Neural cell (in vitro differentiated cells): Measurements from ENCODE around the gene LRRC19. TPM values are rescaled to one million over a fixed set of nuclear protein-coding genes. Genes with fewer than 3 reads are reported as not detected.

Experiments used
- H2AFZ ChIP-seq: fragments of 200-600, 300-800 bp; sonication (generic), shearing (Covaris generic); 2 replicates; pipeline ENCODE4 v1.6.0; 2014; ENCODE audit warnings: low read depth, mild to moderate bottlenecking, antibody characterized with exemption, low read length, moderate library complexity
- H3F3A ChIP-seq: fragments of 200-600 bp; shearing (Covaris generic); 2 replicates; pipeline ENCODE4 v1.6.1; 2016; ENCODE audit warnings: mild to moderate bottlenecking, moderate library complexity, mixed read lengths, antibody characterized with exemption, low read length; ENCODE audit not compliant: insufficient read depth, poor library complexity, severe bottlenecking
- H3K27ac ChIP-seq: fragments of 200-600, 300-800 bp; sonication (generic), shearing (Covaris generic); 2 replicates; pipeline ENCODE4 v1.5.1; 2014; ENCODE audit warnings: mild to moderate bottlenecking, low read length, moderate library complexity
- H3K27me3 ChIP-seq: fragments of 300-800, 200-600 bp; sonication (generic), shearing (Covaris generic); 2 replicates; pipeline ENCODE4 v1.6.0; 2014; ENCODE audit warnings: mild to moderate bottlenecking, low read depth, low read length, moderate library complexity; ENCODE audit not compliant: insufficient read depth
- H3K36me3 ChIP-seq: fragments of 300-800, 200-600 bp; sonication (generic), shearing (Covaris generic); 2 replicates; pipeline ENCODE4 v1.5.1; 2014; ENCODE audit warnings: mild to moderate bottlenecking, antibody characterized with exemption, low read length, moderate library complexity; ENCODE audit not compliant: insufficient read depth
- H3K4me2 ChIP-seq: fragments of 300-800, 200-600 bp; sonication (generic), shearing (Covaris generic); 2 replicates; pipeline ENCODE4 v1.6.0; 2014; ENCODE audit warnings: mild to moderate bottlenecking, low read length
- H3K4me3 ChIP-seq: fragments of 300-800, 200-600 bp; sonication (generic), shearing (Covaris generic); 2 replicates; pipeline ENCODE4 v1.5.1; 2014; ENCODE audit warnings: mild to moderate bottlenecking, low read length, moderate library complexity
- H3K79me2 ChIP-seq: fragments of 200-600 bp; shearing (Covaris generic); replicated peaks from 2 replicates; pipeline ENCODE4 v1.6.0; 2014; ENCODE audit warnings: mild to moderate bottlenecking, low read length, moderate library complexity; ENCODE audit not compliant: insufficient read depth
- H3K9ac ChIP-seq: fragments of 300-800, 200-600 bp; sonication (generic), shearing (Covaris generic); 2 replicates; pipeline ENCODE4 v1.6.1; 2016; ENCODE audit warnings: mild to moderate bottlenecking, low read length, mixed read lengths
- H3K9me2 ChIP-seq: fragments of 200-600 bp; shearing (Covaris generic); 2 replicates; pipeline ENCODE4 v1.6.1; 2016; ENCODE audit warnings: mild to moderate bottlenecking, low read length, mixed read lengths; ENCODE audit not compliant: insufficient read depth
- H3K9me3 ChIP-seq: fragments of 200-600, 300-800 bp; sonication (generic), shearing (Covaris generic); 2 replicates; pipeline ENCODE4 v1.6.1; 2016; ENCODE audit warnings: mild to moderate bottlenecking, mixed run types, low read length, moderate library complexity, mixed read lengths
- H4K20me1 ChIP-seq: fragments of 200-600 bp; shearing (Covaris generic); 2 replicates; pipeline ENCODE4 v1.6.1; 2016; ENCODE audit warnings: mild to moderate bottlenecking, mixed run types; ENCODE audit not compliant: insufficient read depth
- EP300 ChIP-seq: fragments of 450-650 bp; conservative IDR thresholded peaks from 2 replicates; pipeline ENCODE4 v1.6.1; 2014; ENCODE audit warnings: antibody characterized with exemption, mild to moderate bottlenecking, moderate library complexity; ENCODE audit not compliant: poor library complexity, severe bottlenecking
- EZH2 ChIP-seq: fragments of 200-600, 300-800 bp; shearing (Covaris generic), sonication (generic); IDR thresholded peaks from 2 replicates; pipeline ENCODE4 v1.6.1; 2014; ENCODE audit warnings: antibody characterized with exemption, low read length, borderline replicate concordance, mild to moderate bottlenecking; ENCODE audit not compliant: insufficient read depth, poor library complexity, severe bottlenecking
- MXI1 ChIP-seq: fragments of 450-650 bp; conservative IDR thresholded peaks from 2 replicates; pipeline ENCODE4 v1.6.1; 2014; ENCODE audit warnings: antibody characterized with exemption, mild to moderate bottlenecking; ENCODE audit not compliant: poor library complexity, severe bottlenecking
- POLR2AphosphoS5 ChIP-seq: IDR thresholded peaks from 2 replicates; pipeline ENCODE4 v1.6.1; 2012
- RAD21 ChIP-seq: fragments of 450-650 bp; conservative IDR thresholded peaks from 2 replicates; pipeline ENCODE4 v1.6.1; 2014; ENCODE audit warnings: antibody characterized with exemption, mild to moderate bottlenecking, moderate library complexity
- REST ChIP-seq: IDR thresholded peaks from 2 replicates; pipeline ENCODE4 v1.6.1; 2012; ENCODE audit warnings: borderline replicate concordance
- SMC3 ChIP-seq: fragments of 450-650 bp; conservative IDR thresholded peaks from 2 replicates; pipeline ENCODE4 v1.6.1; 2014; ENCODE audit warnings: antibody characterized with exemption, mild to moderate bottlenecking, moderate library complexity; ENCODE audit not compliant: poor library complexity
- TAF1 ChIP-seq: IDR thresholded peaks from 2 replicates; pipeline ENCODE4 v1.6.1; 2012; ENCODE audit warnings: low read depth
- polyA plus RNA-seq: library from polyadenylated mRNA; depleted of rRNA; stranded (reverse); fragments of >200 nt; gene quantifications from 2 replicates; pipeline ENCODE4 v1.2.3, GENCODE V29; 2014
- TF ChIP-seq, protein P1 (sequence below): fragments of 450-650 bp; IDR thresholded peaks from 2 replicates; pipeline ENCODE4 v1.5.1; 2014; ENCODE audit warnings: antibody characterized with exemption, mild to moderate bottlenecking, moderate library complexity; ENCODE audit not compliant: poor library complexity, severe bottlenecking

The LRRC19 gene
- polyA plus RNA-seq, 1 donor from 2014 or later: not detected

GRCh38 chr9:26974927-26975326, 30.5 kb downstream of the LRRC19 start:
- H2AFZ ChIP-seq: no peak overlapping the region
- no peak overlapping the region for H3K4me3 ChIP-seq
- no peak overlapping the region for H3K27ac ChIP-seq

GRCh38 chr9:26973989-26974388, 31.5 kb downstream of the LRRC19 start:
- no peak overlapping the region for H3K27ac ChIP-seq
- no peaks in the 10 kb centered on the region for H3K36me3 ChIP-seq
- H3F3A ChIP-seq: no peaks in the 10 kb centered on the region
- H3K9me3 ChIP-seq: no peaks in the 10 kb centered on the region
- no peak overlapping the region for H3K4me2 ChIP-seq
- no peaks in the 10 kb centered on the region for H3K9me2 ChIP-seq
- TF ChIP-seq POLR2AphosphoS5: no peak
- no peak for TF ChIP-seq RAD21
- TF ChIP-seq TAF1: no peak
- TF ChIP-seq EZH2: no peak
- no peak for TF ChIP-seq SMC3
- no peak for TF ChIP-seq EP300
- TF ChIP-seq, protein P1, sequence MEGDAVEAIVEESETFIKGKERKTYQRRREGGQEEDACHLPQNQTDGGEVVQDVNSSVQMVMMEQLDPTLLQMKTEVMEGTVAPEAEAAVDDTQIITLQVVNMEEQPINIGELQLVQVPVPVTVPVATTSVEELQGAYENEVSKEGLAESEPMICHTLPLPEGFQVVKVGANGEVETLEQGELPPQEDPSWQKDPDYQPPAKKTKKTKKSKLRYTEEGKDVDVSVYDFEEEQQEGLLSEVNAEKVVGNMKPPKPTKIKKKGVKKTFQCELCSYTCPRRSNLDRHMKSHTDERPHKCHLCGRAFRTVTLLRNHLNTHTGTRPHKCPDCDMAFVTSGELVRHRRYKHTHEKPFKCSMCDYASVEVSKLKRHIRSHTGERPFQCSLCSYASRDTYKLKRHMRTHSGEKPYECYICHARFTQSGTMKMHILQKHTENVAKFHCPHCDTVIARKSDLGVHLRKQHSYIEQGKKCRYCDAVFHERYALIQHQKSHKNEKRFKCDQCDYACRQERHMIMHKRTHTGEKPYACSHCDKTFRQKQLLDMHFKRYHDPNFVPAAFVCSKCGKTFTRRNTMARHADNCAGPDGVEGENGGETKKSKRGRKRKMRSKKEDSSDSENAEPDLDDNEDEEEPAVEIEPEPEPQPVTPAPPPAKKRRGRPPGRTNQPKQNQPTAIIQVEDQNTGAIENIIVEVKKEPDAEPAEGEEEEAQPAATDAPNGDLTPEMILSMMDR: no peak
- TF ChIP-seq REST: no peak
- H3K27me3 ChIP-seq: no peaks in the 10 kb centered on the region
- peaks cover 13% of the 10 kb centered on the region for H3K79me2 ChIP-seq
- no peak overlapping the region for H3K9ac ChIP-seq
- no peaks in the 10 kb centered on the region for H4K20me1 ChIP-seq
- no peak overlapping the region for H2AFZ ChIP-seq
- H3K4me3 ChIP-seq: no peak overlapping the region

More at GRCh38 chr9:26974927-26975326, 30.5 kb downstream of the LRRC19 start:
- no peaks in the 10 kb centered on the region for H3K27me3 ChIP-seq
- TF ChIP-seq REST (no peak), EZH2 (no peak), TAF1 (no peak), RAD21 (no peak), SMC3 (no peak), POLR2AphosphoS5 (no peak), MXI1 (no peak), EP300 (no peak)
- TF ChIP-seq, protein P1: no peak
- peaks cover 7% of the 10 kb centered on the region for H3K79me2 ChIP-seq
- no peak overlapping the region for H3K4me2 ChIP-seq
- no peaks in the 10 kb centered on the region for H3K36me3 ChIP-seq
- H3K9ac ChIP-seq: no peak overlapping the region
- no peaks in the 10 kb centered on the region for H3K9me2 ChIP-seq
- no peaks in the 10 kb centered on the region for H3F3A ChIP-seq
- no peaks in the 10 kb centered on the region for H3K9me3 ChIP-seq
- H4K20me1 ChIP-seq: no peaks in the 10 kb centered on the region
